ENCODE data around the gene PLPP1.

The PLPP1 gene

DNA sequence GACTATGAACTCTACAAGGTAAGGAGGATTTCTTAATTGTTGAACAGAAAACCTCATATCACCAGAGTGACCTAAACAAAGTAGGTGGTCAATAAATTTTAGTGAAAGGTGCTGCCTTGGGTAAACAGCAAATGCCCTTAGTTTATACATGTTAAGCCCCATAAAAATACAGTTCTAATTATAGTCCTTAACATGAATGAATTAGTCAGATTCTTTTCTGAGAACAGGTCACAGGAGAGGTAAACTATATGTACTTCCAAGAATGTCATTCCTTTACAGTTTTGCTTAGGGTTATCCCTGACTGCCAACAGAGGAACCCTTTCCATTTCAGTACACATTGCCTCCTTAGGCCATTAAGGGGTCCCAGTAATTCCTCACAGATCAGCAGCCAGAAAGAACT, 64.9 kb downstream of the PLPP1 start:
- TF ChIP-seq POLR2A (IDR thresholded peaks at IDR 0.05; ENCODE audit: low read length) (no peak), GATA1 (IDR thresholded peaks at IDR 0.05; ENCODE audit: low read depth, low read length) (no peak)
- DNase-seq: no peak

- no peak for DNase-seq
- no peak for TF ChIP-seq POLR2A (IDR thresholded peaks at IDR 0.05; ENCODE audit: low read length)
- no peak for TF ChIP-seq GATA1 (IDR thresholded peaks at IDR 0.05; ENCODE audit: low read depth, low read length)
These were observed 66.8 kb downstream of the PLPP1 start for GRCh38 chr5:55467862-55468551.

GRCh38 chr5:55463613-55464012, 71.2 kb downstream of the PLPP1 start:
- TF ChIP-seq GATA1 (IDR thresholded peaks at IDR 0.05; ENCODE audit: low read depth, low read length) (no peak), POLR2A (IDR thresholded peaks at IDR 0.05; ENCODE audit: low read length) (no peak)
- no peak for DNase-seq

- no peak for TF ChIP-seq GATA1 (IDR thresholded peaks at IDR 0.05; ENCODE audit: low read depth, low read length)
- no peak for TF ChIP-seq POLR2A (IDR thresholded peaks at IDR 0.05; ENCODE audit: low read length)
- DNase-seq: no peak
These were observed 75.2 kb downstream of the PLPP1 start for GRCh38 chr5:55459572-55459971.

- TF ChIP-seq GATA1 (IDR thresholded peaks at IDR 0.05; ENCODE audit: low read depth, low read length) (no peak), POLR2A (IDR thresholded peaks at IDR 0.05; ENCODE audit: low read length) (no peak)
These were observed 78.4 kb downstream of the PLPP1 start for GRCh38 chr5:55456216-55456895.

GRCh38 chr5:55454282-55454681, 80.5 kb downstream of the PLPP1 start:
- DNase-seq: no peak
- no peak for TF ChIP-seq GATA1 (IDR thresholded peaks at IDR 0.05; ENCODE audit: low read depth, low read length)

More at GRCh38 chr5:55456216-55456895, 78.4 kb downstream of the PLPP1 start:
- no peak for DNase-seq

- TF ChIP-seq GATA1 (IDR thresholded peaks at IDR 0.05; ENCODE audit: low read depth, low read length): no peak
- DNase-seq: no peak
These were observed 81.6 kb downstream of the PLPP1 start for GRCh38 chr5:55453211-55453610.

DNA sequence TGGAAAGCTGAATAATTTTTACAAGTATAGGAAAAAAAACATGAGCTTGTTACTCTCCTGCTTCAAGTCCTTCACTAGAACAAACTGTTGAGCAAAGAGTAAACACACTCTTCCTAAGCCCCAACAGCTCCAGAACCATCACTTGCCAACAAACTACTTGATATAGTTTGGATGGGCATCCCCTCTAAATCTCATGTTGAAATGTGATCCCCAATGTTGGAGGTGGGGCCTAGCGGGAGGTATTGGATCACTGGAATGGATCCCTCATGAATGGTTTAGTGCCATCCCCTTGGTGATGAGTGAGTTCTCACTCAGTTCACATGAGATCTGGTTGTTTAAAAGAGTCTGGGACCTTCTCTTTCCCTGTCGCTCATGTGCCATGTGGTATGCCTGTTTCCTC, 82.8 kb downstream of the PLPP1 start:
- DNase-seq: no peak
- TF ChIP-seq GATA1 (IDR thresholded peaks at IDR 0.05; ENCODE audit: low read depth, low read length) (no peak), POLR2A (IDR thresholded peaks at IDR 0.05; ENCODE audit: low read length) (no peak)

GRCh38 chr5:55450050-55450765, 84.6 kb downstream of the PLPP1 start:
- no peak for TF ChIP-seq POLR2A (IDR thresholded peaks at IDR 0.05; ENCODE audit: low read length)
- no peak for TF ChIP-seq GATA1 (IDR thresholded peaks at IDR 0.05; ENCODE audit: low read depth, low read length)
- no peak for DNase-seq

GRCh38 chr5:55446640-55447351, 88.0 kb downstream of the PLPP1 start:
- no peak for DNase-seq
- TF ChIP-seq POLR2A (IDR thresholded peaks at IDR 0.05; ENCODE audit: low read length): no peak

GRCh38 chr5:55445791-55446190, 89.0 kb downstream of the PLPP1 start:
- DNase-seq: no peak
- TF ChIP-seq POLR2A (IDR thresholded peaks at IDR 0.05; ENCODE audit: low read length): no peak
- no peak for TF ChIP-seq GATA1 (IDR thresholded peaks at IDR 0.05; ENCODE audit: low read depth, low read length)

DNA sequence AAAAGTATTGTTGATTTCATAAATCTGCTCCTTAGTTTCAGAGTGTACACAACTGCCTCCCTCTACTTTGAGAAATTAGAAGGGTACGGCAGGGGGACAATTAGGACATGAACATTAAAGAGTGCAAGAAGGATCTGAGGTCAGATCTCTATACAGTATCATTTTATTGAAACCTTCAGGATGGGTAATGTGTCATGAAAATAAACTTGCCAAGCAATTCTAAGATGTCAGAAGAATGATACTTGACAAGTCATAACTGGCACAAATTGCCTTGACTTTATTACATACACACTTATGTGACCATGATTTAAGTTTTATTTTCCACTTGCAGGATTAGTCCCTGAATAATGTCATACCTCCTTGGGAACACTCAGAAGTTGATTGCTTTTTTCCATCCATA, 92.8 kb downstream of the PLPP1 start:
- DNase-seq: no peak

GRCh38 chr5:55441107-55441771, 93.5 kb downstream of the PLPP1 start:
- DNase-seq: no peak
- no peak for TF ChIP-seq POLR2A (IDR thresholded peaks at IDR 0.05; ENCODE audit: low read length)
- TF ChIP-seq GATA1 (IDR thresholded peaks at IDR 0.05; ENCODE audit: low read depth, low read length): no peak

More for the DNA sequence above, 92.8 kb downstream of the PLPP1 start:
- TF ChIP-seq GATA1 (IDR thresholded peaks at IDR 0.05; ENCODE audit: low read depth, low read length): no peak
- TF ChIP-seq POLR2A (IDR thresholded peaks at IDR 0.05; ENCODE audit: low read length): no peak
